Neural cell (in vitro differentiated cells): ENCODE data around the gene MAP3K20. TPM values are rescaled to one million over a fixed set of nuclear protein-coding genes. Genes with fewer than 3 reads are reported as not detected.

Experiments
- H2AFZ ChIP-seq: fragments of 200-600, 300-800 bp; sonication (generic), shearing (Covaris generic); 2 replicates; pipeline ENCODE4 v1.6.0; 2014; ENCODE audit warnings: low read depth, mild to moderate bottlenecking, antibody characterized with exemption, low read length, moderate library complexity
- H3F3A ChIP-seq: fragments of 200-600 bp; shearing (Covaris generic); 2 replicates; pipeline ENCODE4 v1.6.1; 2016; ENCODE audit warnings: mild to moderate bottlenecking, moderate library complexity, mixed read lengths, antibody characterized with exemption, low read length; ENCODE audit not compliant: insufficient read depth, poor library complexity, severe bottlenecking
- H3K27ac ChIP-seq: fragments of 200-600, 300-800 bp; sonication (generic), shearing (Covaris generic); 2 replicates; pipeline ENCODE4 v1.5.1; 2014; ENCODE audit warnings: mild to moderate bottlenecking, low read length, moderate library complexity
- H3K27me3 ChIP-seq: fragments of 300-800, 200-600 bp; sonication (generic), shearing (Covaris generic); 2 replicates; pipeline ENCODE4 v1.6.0; 2014; ENCODE audit warnings: mild to moderate bottlenecking, low read depth, low read length, moderate library complexity; ENCODE audit not compliant: insufficient read depth
- H3K36me3 ChIP-seq: fragments of 300-800, 200-600 bp; sonication (generic), shearing (Covaris generic); 2 replicates; pipeline ENCODE4 v1.5.1; 2014; ENCODE audit warnings: mild to moderate bottlenecking, antibody characterized with exemption, low read length, moderate library complexity; ENCODE audit not compliant: insufficient read depth
- H3K4me2 ChIP-seq: fragments of 300-800, 200-600 bp; sonication (generic), shearing (Covaris generic); 2 replicates; pipeline ENCODE4 v1.6.0; 2014; ENCODE audit warnings: mild to moderate bottlenecking, low read length
- H3K4me3 ChIP-seq: fragments of 300-800, 200-600 bp; sonication (generic), shearing (Covaris generic); 2 replicates; pipeline ENCODE4 v1.5.1; 2014; ENCODE audit warnings: mild to moderate bottlenecking, low read length, moderate library complexity
- H3K79me2 ChIP-seq: fragments of 200-600 bp; shearing (Covaris generic); replicated peaks from 2 replicates; pipeline ENCODE4 v1.6.0; 2014; ENCODE audit warnings: mild to moderate bottlenecking, low read length, moderate library complexity; ENCODE audit not compliant: insufficient read depth
- H3K9ac ChIP-seq: fragments of 300-800, 200-600 bp; sonication (generic), shearing (Covaris generic); 2 replicates; pipeline ENCODE4 v1.6.1; 2016; ENCODE audit warnings: mild to moderate bottlenecking, low read length, mixed read lengths
- H3K9me2 ChIP-seq: fragments of 200-600 bp; shearing (Covaris generic); 2 replicates; pipeline ENCODE4 v1.6.1; 2016; ENCODE audit warnings: mild to moderate bottlenecking, low read length, mixed read lengths; ENCODE audit not compliant: insufficient read depth
- H3K9me3 ChIP-seq: fragments of 200-600, 300-800 bp; sonication (generic), shearing (Covaris generic); 2 replicates; pipeline ENCODE4 v1.6.1; 2016; ENCODE audit warnings: mild to moderate bottlenecking, mixed run types, low read length, moderate library complexity, mixed read lengths
- H4K20me1 ChIP-seq: fragments of 200-600 bp; shearing (Covaris generic); 2 replicates; pipeline ENCODE4 v1.6.1; 2016; ENCODE audit warnings: mild to moderate bottlenecking, mixed run types; ENCODE audit not compliant: insufficient read depth
- CTCF ChIP-seq: fragments of 450-650 bp; IDR thresholded peaks from 2 replicates; pipeline ENCODE4 v1.5.1; 2014; ENCODE audit warnings: antibody characterized with exemption, mild to moderate bottlenecking, moderate library complexity; ENCODE audit not compliant: poor library complexity, severe bottlenecking
- EP300 ChIP-seq: fragments of 450-650 bp; conservative IDR thresholded peaks from 2 replicates; pipeline ENCODE4 v1.6.1; 2014; ENCODE audit warnings: antibody characterized with exemption, mild to moderate bottlenecking, moderate library complexity; ENCODE audit not compliant: poor library complexity, severe bottlenecking
- EZH2 ChIP-seq: fragments of 200-600, 300-800 bp; shearing (Covaris generic), sonication (generic); IDR thresholded peaks from 2 replicates; pipeline ENCODE4 v1.6.1; 2014; ENCODE audit warnings: antibody characterized with exemption, low read length, borderline replicate concordance, mild to moderate bottlenecking; ENCODE audit not compliant: insufficient read depth, poor library complexity, severe bottlenecking
- MXI1 ChIP-seq: fragments of 450-650 bp; conservative IDR thresholded peaks from 2 replicates; pipeline ENCODE4 v1.6.1; 2014; ENCODE audit warnings: antibody characterized with exemption, mild to moderate bottlenecking; ENCODE audit not compliant: poor library complexity, severe bottlenecking
- POLR2AphosphoS5 ChIP-seq: IDR thresholded peaks from 2 replicates; pipeline ENCODE4 v1.6.1; 2012
- RAD21 ChIP-seq: fragments of 450-650 bp; conservative IDR thresholded peaks from 2 replicates; pipeline ENCODE4 v1.6.1; 2014; ENCODE audit warnings: antibody characterized with exemption, mild to moderate bottlenecking, moderate library complexity
- REST ChIP-seq: IDR thresholded peaks from 2 replicates; pipeline ENCODE4 v1.6.1; 2012; ENCODE audit warnings: borderline replicate concordance
- SMC3 ChIP-seq: fragments of 450-650 bp; conservative IDR thresholded peaks from 2 replicates; pipeline ENCODE4 v1.6.1; 2014; ENCODE audit warnings: antibody characterized with exemption, mild to moderate bottlenecking, moderate library complexity; ENCODE audit not compliant: poor library complexity
- TAF1 ChIP-seq: IDR thresholded peaks from 2 replicates; pipeline ENCODE4 v1.6.1; 2012; ENCODE audit warnings: low read depth
- polyA plus RNA-seq: library from polyadenylated mRNA; depleted of rRNA; stranded (reverse); fragments of >200 nt; gene quantifications from 2 replicates; pipeline ENCODE4 v1.2.3, GENCODE V29; 2014

MAP3K20 gene
- polyA plus RNA-seq, 1 donor from 2014 or later, result 0.48 TPM

- Histone ChIP-seq H2AFZ (no peak overlapping the region), H3K9me2 (no peaks in the 10 kb centered on the region), H3K36me3 (no peaks in the 10 kb centered on the region), H3F3A (no peaks in the 10 kb centered on the region), H4K20me1 (no peaks in the 10 kb centered on the region), H3K27me3 (no peaks in the 10 kb centered on the region), H3K4me3 (no peak overlapping the region), H3K9ac (no peak overlapping the region), H3K27ac (no peak overlapping the region), H3K4me2 (no peak overlapping the region), H3K79me2 (no peaks in the 10 kb centered on the region), H3K9me3 (no peaks in the 10 kb centered on the region)
- TF ChIP-seq TAF1 (no peak), RAD21 (no peak), SMC3 (no peak), CTCF (no peak), POLR2AphosphoS5 (no peak), REST (no peak), EP300 (no peak), MXI1 (no peak), EZH2 (no peak)
Observed at GRCh38 chr2:173199294-173199693, 123.6 kb downstream of the MAP3K20 start.

- Histone ChIP-seq H3F3A (no peaks in the 10 kb centered on the region), H3K79me2 (no peaks in the 10 kb centered on the region), H3K9ac (no peak overlapping the region), H3K4me3 (no peak overlapping the region), H4K20me1 (no peaks in the 10 kb centered on the region), H3K27me3 (no peaks in the 10 kb centered on the region), H3K9me3 (no peaks in the 10 kb centered on the region), H3K4me2 (no peak overlapping the region), H3K27ac (no peak overlapping the region), H3K9me2 (no peaks in the 10 kb centered on the region), H3K36me3 (no peaks in the 10 kb centered on the region), H2AFZ (no peak overlapping the region)
- no peak for TF ChIP-seq EZH2
- TF ChIP-seq TAF1, result no peak
- no peak for TF ChIP-seq RAD21
- no peak for TF ChIP-seq EP300
- no peak for TF ChIP-seq SMC3
- no peak for TF ChIP-seq REST
- TF ChIP-seq POLR2AphosphoS5, result no peak
- TF ChIP-seq CTCF, result no peak
- TF ChIP-seq MXI1, result no peak
Observed at GRCh38 chr2:173202570-173202969, 126.9 kb downstream of the MAP3K20 start.
